SK-N-SH (cell line): ENCODE measurements around the gene PIEZO2. TPM values are rescaled to one million over a fixed set of nuclear protein-coding genes. Genes with fewer than 3 reads are reported as not detected.

ENCODE experiments used
- CTCF ChIA-PET: fragments of 300-600, 350-600 bp; formaldehyde crosslinking; extraction: SDS; loops from one replicate; lab custom pipeline; 2021; lab: Yijun Ruan, JAX
- POLR2A ChIA-PET: fragments of 350-600 bp; sonication (Branson Sonifier 250); formaldehyde crosslinking; extraction: SDS; loops from one replicate; lab custom pipeline; 2020; ENCODE audit warnings: antibody characterized with exemption, inconsistent platforms; lab: Yijun Ruan, JAX
- DNase-seq: peaks from one replicate; pipeline ENCODE4 v3.0.0; 2012
- H2AFZ ChIP-seq: fragments of 200-600 bp; sonication (generic); 2 replicates; pipeline ENCODE4 v1.8.1; 2016; ENCODE audit warnings: antibody characterized with exemption, mild to moderate bottlenecking, low read depth
- H3F3A ChIP-seq: fragments of 200-600 bp; sonication (generic); replicated peaks from 2 replicates; pipeline ENCODE3; 2016; ENCODE audit warnings: antibody characterized with exemption, mild to moderate bottlenecking; ENCODE audit not compliant: insufficient read depth
- H3K27ac ChIP-seq, 2 experiments: fragments of 200-500 bp in 1 of 2; fragments of 200-600 bp in 1 of 2; sonication (Bioruptor generic) in 1 of 2; sonication (generic), shearing (Covaris generic) in 1 of 2; 2 replicates each; pipeline versions ENCODE4 v1.5.1 to v1.6.1; 2014 to 2016; ENCODE audit warnings: low read depth in 2 of 2, inconsistent platforms in 1 of 2, low read length in 1 of 2, mild to moderate bottlenecking in 1 of 2, mixed read lengths in 1 of 2
- H3K27me3 ChIP-seq: fragments of 200-600 bp; sonication (generic), shearing (Covaris generic); 2 replicates; pipeline ENCODE4 v1.6.1; 2016; ENCODE audit warnings: mixed run types; ENCODE audit not compliant: insufficient read depth
- H3K36me3 ChIP-seq, 2 experiments: fragments of 200-500 bp in 1 of 2; fragments of 200-600 bp in 1 of 2; sonication (Bioruptor generic) in 1 of 2; sonication (generic) in 1 of 2; replicated peaks in 1 of 2; 2 replicates each; pipeline versions ENCODE3 to v1.5.1; 2014 to 2016; ENCODE audit warnings: low read length in 1 of 2, mild to moderate bottlenecking in 1 of 2; ENCODE audit not compliant: insufficient read depth in 2 of 2, control insufficient read depth in 1 of 2
- H3K4me1 ChIP-seq, 2 experiments: fragments of 200-500 bp in 1 of 2; fragments of 200-600 bp in 1 of 2; sonication (Bioruptor generic) in 1 of 2; sonication (generic), shearing (Covaris generic) in 1 of 2; 2 replicates each; pipeline versions ENCODE4 v1.5.1 to v1.6.1; 2014 to 2016; ENCODE audit warnings: low read depth in 1 of 2, low read length in 1 of 2, mixed run types in 1 of 2; ENCODE audit not compliant: insufficient read depth in 2 of 2, control insufficient read depth in 1 of 2
- H3K4me2 ChIP-seq: fragments of 200-600 bp; sonication (generic), shearing (Covaris generic); 2 replicates; pipeline ENCODE4 v1.6.1; 2017; ENCODE audit warnings: mixed run types
- H3K4me3 ChIP-seq, 2 experiments: fragments of 200-500 bp in 1 of 2; fragments of 200-600 bp in 1 of 2; sonication (Bioruptor generic) in 1 of 2; sonication (generic), shearing (Covaris generic) in 1 of 2; 2 replicates each; pipeline versions ENCODE4 v1.5.1 to v1.8.1; 2014 to 2016; ENCODE audit warnings: low read depth in 2 of 2, inconsistent platforms in 1 of 2, low read length in 1 of 2, mild to moderate bottlenecking in 1 of 2, mixed read lengths in 1 of 2, moderate library complexity in 1 of 2
- H3K79me2 ChIP-seq: fragments of 200-600 bp; sonication (generic); 2 replicates; pipeline ENCODE4 v1.8.1; 2017; ENCODE audit warnings: mild to moderate bottlenecking; ENCODE audit not compliant: insufficient read depth
- H3K9ac ChIP-seq: fragments of 200-600 bp; sonication (generic); 2 replicates; pipeline ENCODE4 v1.6.1; 2017; ENCODE audit warnings: mixed run types
- H3K9me2 ChIP-seq: fragments of 200-600 bp; sonication (generic); 2 replicates; pipeline ENCODE4 v1.6.1; 2017; ENCODE audit warnings: mixed run types
- H3K9me3 ChIP-seq: fragments of 200-600 bp; sonication (generic); 2 replicates; pipeline ENCODE4 v1.6.1; 2017; ENCODE audit warnings: mixed run types, mild to moderate bottlenecking, moderate library complexity
- H4K20me1 ChIP-seq: fragments of 200-600 bp; sonication (generic); 2 replicates; pipeline ENCODE4 v1.6.1; 2017; ENCODE audit warnings: mild to moderate bottlenecking, mixed run types; ENCODE audit not compliant: insufficient read depth
- GATA2 ChIP-seq: sonication (generic); formaldehyde crosslinking; IDR thresholded peaks from 2 replicates; pipeline ENCODE4 v1.5.0; 2020; ENCODE audit warnings: mild to moderate bottlenecking, missing genetic modification reagents
- JUND ChIP-seq: IDR thresholded peaks from 2 replicates; pipeline ENCODE4 v1.4.0; 2012
- MEF2A ChIP-seq: IDR thresholded peaks from 2 replicates; pipeline ENCODE4 v1.4.0; 2012; ENCODE audit warnings: low read depth, borderline replicate concordance
- RCOR1 ChIP-seq: fragments of 150-350 bp; IDR thresholded peaks from 2 replicates; pipeline ENCODE4 v1.6.1; 2017; ENCODE audit warnings: antibody characterized with exemption, low read length
- RXRA ChIP-seq: IDR thresholded peaks from 2 replicates; pipeline ENCODE4 v1.4.0; 2012; ENCODE audit warnings: low read depth, mild to moderate bottlenecking, borderline replicate concordance
- SIN3A ChIP-seq: IDR thresholded peaks from 2 replicates; pipeline ENCODE4 v1.6.1; 2012; ENCODE audit warnings: low read depth, mild to moderate bottlenecking, low read length, moderate library complexity, borderline replicate concordance
- SMC3 ChIP-seq: IDR thresholded peaks from 2 replicates; pipeline ENCODE4 v1.6.1; 2012; ENCODE audit warnings: low read depth, low read length, improper control_type of control experiment
- TCF12 ChIP-seq: IDR thresholded peaks from 2 replicates; pipeline ENCODE4 v1.4.0; 2012
- WGBS: methylation state at CpG from one replicate; pipeline ENCODE4 v1.1.6; 2017; ENCODE audit warnings: low lambda C conversion rate; 5-methylcytosine and 5-hydroxymethylcytosine counted together
- polyA plus RNA-seq, 3 experiments: library from polyadenylated mRNA; depleted of rRNA; stranded (reverse); fragments of >200 nt; gene quantifications; 2 replicates each; pipeline ENCODE4 v1.2.3, GENCODE V29; 2012
- TF ChIP-seq, protein P1 (sequence below): fragments of 200-600 bp; sonication (generic); IDR thresholded peaks from 2 replicates; pipeline ENCODE4 v1.6.1; 2017; ENCODE audit warnings: antibody characterized with exemption, mild to moderate bottlenecking, moderate library complexity
- TF ChIP-seq, protein P2 (sequence below): IDR thresholded peaks from 2 replicates; pipeline ENCODE4; 2012
- TF ChIP-seq, protein P3 (sequence below): fragments of 150-350 bp; IDR thresholded peaks from 2 replicates; pipeline ENCODE4 v1.6.1; 2017; ENCODE audit warnings: antibody characterized with exemption, low read length, low read depth, borderline replicate concordance
- TF ChIP-seq, protein P4 (sequence below): IDR thresholded peaks from 2 replicates; pipeline ENCODE4 v1.6.1; 2012; ENCODE audit warnings: mild to moderate bottlenecking, low read depth, low read length, moderate library complexity
- TF ChIP-seq, protein P5 (sequence below): IDR thresholded peaks from 2 replicates; pipeline ENCODE4 v1.4.0; 2012; ENCODE audit warnings: low read depth, borderline replicate concordance

PIEZO2 gene
- polyA plus RNA-seq, 1 of the 3 experiments (the other 2 are of a cell fraction), result not detected

DNA sequence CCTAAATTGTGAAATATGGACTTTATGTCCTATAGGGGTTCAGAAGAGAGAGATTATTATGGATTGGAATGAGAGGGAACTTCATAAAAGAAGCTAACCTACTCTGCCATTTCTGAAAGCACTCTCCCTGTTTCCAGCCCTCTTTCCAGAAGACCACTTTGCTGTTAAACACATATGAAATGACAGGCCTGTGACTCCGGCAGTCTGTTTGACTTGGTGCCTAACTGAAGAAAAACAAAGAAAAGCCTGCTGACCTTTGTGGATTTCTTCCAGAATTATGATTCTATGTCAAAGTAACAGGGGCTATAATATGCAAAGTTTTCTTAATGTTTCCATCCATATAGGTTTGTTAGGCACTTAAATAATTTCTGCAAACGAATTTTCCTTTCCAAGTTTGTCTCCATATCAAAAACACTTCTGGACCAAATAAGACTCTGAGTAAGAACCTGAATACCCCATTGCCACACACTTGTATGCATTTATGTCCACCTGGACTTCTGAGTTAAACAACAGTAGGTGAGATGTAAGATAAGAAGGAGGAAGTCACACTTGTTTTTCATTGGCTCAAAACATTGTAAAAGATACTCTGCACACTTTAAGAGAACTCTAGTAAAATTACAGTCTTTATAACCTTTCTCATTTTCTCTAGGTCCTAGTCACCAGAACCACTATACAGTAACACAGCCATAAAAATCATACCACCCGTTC is 111.7 kb downstream of the PIEZO2 start:
- ChIA-PET CTCF (no interaction called here), POLR2A (no interaction called here)
- Histone ChIP-seq H4K20me1 (no peaks in the 10 kb centered on the region), H3K9ac (no peak overlapping the region), H3K4me2 (no peak overlapping the region), H2AFZ (no peak overlapping the region), H3K4me3 (no peak overlapping the region), H3K27me3 (peaks cover 7% of the 10 kb centered on the region; the same call in 1 of the 2 replicates), H3K27ac (no peak overlapping the region), H3K9me2 (no peaks in the 10 kb centered on the region), H3K36me3 (no peaks in the 10 kb centered on the region), H3K79me2 (no peaks in the 10 kb centered on the region), H3K4me1 (no peaks in the 10 kb centered on the region), H3F3A (no peaks in the 10 kb centered on the region), H3K9me3 (no peaks in the 10 kb centered on the region)
- DNase-seq, result no peak
- WGBS, result 12% methylated on average over 3 of the region's 3 CpGs
- TF ChIP-seq, protein P1, sequence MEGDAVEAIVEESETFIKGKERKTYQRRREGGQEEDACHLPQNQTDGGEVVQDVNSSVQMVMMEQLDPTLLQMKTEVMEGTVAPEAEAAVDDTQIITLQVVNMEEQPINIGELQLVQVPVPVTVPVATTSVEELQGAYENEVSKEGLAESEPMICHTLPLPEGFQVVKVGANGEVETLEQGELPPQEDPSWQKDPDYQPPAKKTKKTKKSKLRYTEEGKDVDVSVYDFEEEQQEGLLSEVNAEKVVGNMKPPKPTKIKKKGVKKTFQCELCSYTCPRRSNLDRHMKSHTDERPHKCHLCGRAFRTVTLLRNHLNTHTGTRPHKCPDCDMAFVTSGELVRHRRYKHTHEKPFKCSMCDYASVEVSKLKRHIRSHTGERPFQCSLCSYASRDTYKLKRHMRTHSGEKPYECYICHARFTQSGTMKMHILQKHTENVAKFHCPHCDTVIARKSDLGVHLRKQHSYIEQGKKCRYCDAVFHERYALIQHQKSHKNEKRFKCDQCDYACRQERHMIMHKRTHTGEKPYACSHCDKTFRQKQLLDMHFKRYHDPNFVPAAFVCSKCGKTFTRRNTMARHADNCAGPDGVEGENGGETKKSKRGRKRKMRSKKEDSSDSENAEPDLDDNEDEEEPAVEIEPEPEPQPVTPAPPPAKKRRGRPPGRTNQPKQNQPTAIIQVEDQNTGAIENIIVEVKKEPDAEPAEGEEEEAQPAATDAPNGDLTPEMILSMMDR, result no peak
- TF ChIP-seq MEF2A (no peak), JUND (no peak), GATA2 (CRISPR knock-in tag) (no peak), RXRA (no peak), TCF12 (no peak), RCOR1 (no peak), SIN3A (no peak), SMC3 (no peak)
- TF ChIP-seq, protein P2, sequence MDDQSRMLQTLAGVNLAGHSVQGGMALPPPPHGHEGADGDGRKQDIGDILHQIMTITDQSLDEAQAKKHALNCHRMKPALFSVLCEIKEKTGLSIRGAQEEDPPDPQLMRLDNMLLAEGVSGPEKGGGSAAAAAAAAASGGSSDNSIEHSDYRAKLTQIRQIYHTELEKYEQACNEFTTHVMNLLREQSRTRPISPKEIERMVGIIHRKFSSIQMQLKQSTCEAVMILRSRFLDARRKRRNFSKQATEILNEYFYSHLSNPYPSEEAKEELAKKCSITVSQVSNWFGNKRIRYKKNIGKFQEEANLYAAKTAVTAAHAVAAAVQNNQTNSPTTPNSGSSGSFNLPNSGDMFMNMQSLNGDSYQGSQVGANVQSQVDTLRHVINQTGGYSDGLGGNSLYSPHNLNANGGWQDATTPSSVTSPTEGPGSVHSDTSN, result no peak
- TF ChIP-seq, protein P3, sequence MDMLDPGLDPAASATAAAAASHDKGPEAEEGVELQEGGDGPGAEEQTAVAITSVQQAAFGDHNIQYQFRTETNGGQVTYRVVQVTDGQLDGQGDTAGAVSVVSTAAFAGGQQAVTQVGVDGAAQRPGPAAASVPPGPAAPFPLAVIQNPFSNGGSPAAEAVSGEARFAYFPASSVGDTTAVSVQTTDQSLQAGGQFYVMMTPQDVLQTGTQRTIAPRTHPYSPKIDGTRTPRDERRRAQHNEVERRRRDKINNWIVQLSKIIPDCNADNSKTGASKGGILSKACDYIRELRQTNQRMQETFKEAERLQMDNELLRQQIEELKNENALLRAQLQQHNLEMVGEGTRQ, result no peak
- TF ChIP-seq, protein P4, sequence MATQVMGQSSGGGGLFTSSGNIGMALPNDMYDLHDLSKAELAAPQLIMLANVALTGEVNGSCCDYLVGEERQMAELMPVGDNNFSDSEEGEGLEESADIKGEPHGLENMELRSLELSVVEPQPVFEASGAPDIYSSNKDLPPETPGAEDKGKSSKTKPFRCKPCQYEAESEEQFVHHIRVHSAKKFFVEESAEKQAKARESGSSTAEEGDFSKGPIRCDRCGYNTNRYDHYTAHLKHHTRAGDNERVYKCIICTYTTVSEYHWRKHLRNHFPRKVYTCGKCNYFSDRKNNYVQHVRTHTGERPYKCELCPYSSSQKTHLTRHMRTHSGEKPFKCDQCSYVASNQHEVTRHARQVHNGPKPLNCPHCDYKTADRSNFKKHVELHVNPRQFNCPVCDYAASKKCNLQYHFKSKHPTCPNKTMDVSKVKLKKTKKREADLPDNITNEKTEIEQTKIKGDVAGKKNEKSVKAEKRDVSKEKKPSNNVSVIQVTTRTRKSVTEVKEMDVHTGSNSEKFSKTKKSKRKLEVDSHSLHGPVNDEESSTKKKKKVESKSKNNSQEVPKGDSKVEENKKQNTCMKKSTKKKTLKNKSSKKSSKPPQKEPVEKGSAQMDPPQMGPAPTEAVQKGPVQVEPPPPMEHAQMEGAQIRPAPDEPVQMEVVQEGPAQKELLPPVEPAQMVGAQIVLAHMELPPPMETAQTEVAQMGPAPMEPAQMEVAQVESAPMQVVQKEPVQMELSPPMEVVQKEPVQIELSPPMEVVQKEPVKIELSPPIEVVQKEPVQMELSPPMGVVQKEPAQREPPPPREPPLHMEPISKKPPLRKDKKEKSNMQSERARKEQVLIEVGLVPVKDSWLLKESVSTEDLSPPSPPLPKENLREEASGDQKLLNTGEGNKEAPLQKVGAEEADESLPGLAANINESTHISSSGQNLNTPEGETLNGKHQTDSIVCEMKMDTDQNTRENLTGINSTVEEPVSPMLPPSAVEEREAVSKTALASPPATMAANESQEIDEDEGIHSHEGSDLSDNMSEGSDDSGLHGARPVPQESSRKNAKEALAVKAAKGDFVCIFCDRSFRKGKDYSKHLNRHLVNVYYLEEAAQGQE, result no peak
- TF ChIP-seq, protein P5, sequence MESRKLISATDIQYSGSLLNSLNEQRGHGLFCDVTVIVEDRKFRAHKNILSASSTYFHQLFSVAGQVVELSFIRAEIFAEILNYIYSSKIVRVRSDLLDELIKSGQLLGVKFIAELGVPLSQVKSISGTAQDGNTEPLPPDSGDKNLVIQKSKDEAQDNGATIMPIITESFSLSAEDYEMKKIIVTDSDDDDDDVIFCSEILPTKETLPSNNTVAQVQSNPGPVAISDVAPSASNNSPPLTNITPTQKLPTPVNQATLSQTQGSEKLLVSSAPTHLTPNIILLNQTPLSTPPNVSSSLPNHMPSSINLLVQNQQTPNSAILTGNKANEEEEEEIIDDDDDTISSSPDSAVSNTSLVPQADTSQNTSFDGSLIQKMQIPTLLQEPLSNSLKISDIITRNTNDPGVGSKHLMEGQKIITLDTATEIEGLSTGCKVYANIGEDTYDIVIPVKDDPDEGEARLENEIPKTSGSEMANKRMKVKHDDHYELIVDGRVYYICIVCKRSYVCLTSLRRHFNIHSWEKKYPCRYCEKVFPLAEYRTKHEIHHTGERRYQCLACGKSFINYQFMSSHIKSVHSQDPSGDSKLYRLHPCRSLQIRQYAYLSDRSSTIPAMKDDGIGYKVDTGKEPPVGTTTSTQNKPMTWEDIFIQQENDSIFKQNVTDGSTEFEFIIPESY, result no peak
